ENCODE measurements around the gene ANO10. TPM values are rescaled to one million over a fixed set of nuclear protein-coding genes. Genes with fewer than 3 reads are reported as not detected.
"Not testable (repeated sequence)": the region's sequence is repeated elsewhere in the genome, so short reads cannot be mapped to it uniquely, and the experiment has no call there.

Gene ANO10
- total RNA-seq, 1 donor from 2014 or later: 41.5 TPM

GRCh38 chr3:43627360-43627759 is 5.5 kb upstream of the ANO10 start:
- no peak for DNase-seq (ENCODE audit: low read depth in 2 of 2)

- DNase-seq (ENCODE audit: low read depth in 2 of 2): no peak
These were observed 3.0 kb upstream of the ANO10 start for GRCh38 chr3:43624619-43625305.

GRCh38 chr3:43620831-43621655 is 768 bp downstream of the ANO10 start:
- peak; percentile 29 to 39 for DNase-seq (ENCODE audit: low read depth in 2 of 2)

GRCh38 chr3:43619588-43619987 is 2.2 kb downstream of the ANO10 start:
- DNase-seq (ENCODE audit: low read depth in 2 of 2): no peak

- DNase-seq (ENCODE audit: low read depth in 2 of 2): no peak
These were observed 3.7 kb downstream of the ANO10 start for GRCh38 chr3:43618142-43618541.

- no peak for DNase-seq (ENCODE audit: low read depth in 2 of 2)
These were observed 5.8 kb downstream of the ANO10 start for GRCh38 chr3:43616034-43616433.

- DNase-seq (ENCODE audit: low read depth in 2 of 2): no peak
These were observed 6.7 kb downstream of the ANO10 start for GRCh38 chr3:43615133-43615532.

GRCh38 chr3:43613976-43614375 is 7.8 kb downstream of the ANO10 start:
- DNase-seq (ENCODE audit: low read depth in 2 of 2): no peak

GRCh38 chr3:43612419-43612818 is 9.4 kb downstream of the ANO10 start:
- no peak for DNase-seq (ENCODE audit: low read depth in 2 of 2)

GRCh38 chr3:43609406-43609805 is 12.4 kb downstream of the ANO10 start:
- DNase-seq (ENCODE audit: low read depth in 2 of 2): no peak

- DNase-seq (ENCODE audit: low read depth in 2 of 2): no peak
These were observed 13.1 kb downstream of the ANO10 start for GRCh38 chr3:43608751-43609150.

- no peak for DNase-seq (ENCODE audit: low read depth in 2 of 2)
These were observed 15.5 kb downstream of the ANO10 start for GRCh38 chr3:43606284-43606683.

- DNase-seq (ENCODE audit: low read depth in 2 of 2): not testable (repeated sequence)
These were observed 21.9 kb downstream of the ANO10 start for GRCh38 chr3:43599959-43600358.

- DNase-seq (ENCODE audit: low read depth in 2 of 2): no peak
These were observed 23.9 kb downstream of the ANO10 start for GRCh38 chr3:43597961-43598360.

GRCh38 chr3:43596178-43596577 is 25.6 kb downstream of the ANO10 start:
- not testable (repeated sequence) for DNase-seq (ENCODE audit: low read depth in 2 of 2)

- DNase-seq (ENCODE audit: low read depth in 2 of 2): not testable (repeated sequence)
These were observed 26.5 kb downstream of the ANO10 start for GRCh38 chr3:43595280-43595679.

GRCh38 chr3:43593588-43593987 is 28.2 kb downstream of the ANO10 start:
- DNase-seq (ENCODE audit: low read depth in 2 of 2): not testable (repeated sequence)

- not testable (repeated sequence) for DNase-seq (ENCODE audit: low read depth in 2 of 2)
These were observed 29.9 kb downstream of the ANO10 start for GRCh38 chr3:43591866-43592265.

GRCh38 chr3:43587303-43587702 is 34.5 kb downstream of the ANO10 start:
- DNase-seq (ENCODE audit: low read depth in 2 of 2): no peak

- DNase-seq (ENCODE audit: low read depth in 2 of 2): peak in 1 of 2 donors; percentile 40
These were observed 37.6 kb downstream of the ANO10 start for GRCh38 chr3:43584043-43584826.

- no peak for DNase-seq (ENCODE audit: low read depth in 2 of 2)
These were observed 38.3 kb downstream of the ANO10 start for GRCh38 chr3:43583481-43583880.

GRCh38 chr3:43582866-43583265 is 38.9 kb downstream of the ANO10 start:
- no peak for DNase-seq (ENCODE audit: low read depth in 2 of 2)

All from lung microvascular endothelial cell (primary cell).